ENCODE measurements around the gene KIF1A.

GRCh38 chr2:240791821-240792628, 28.0 kb downstream of the KIF1A start:
- TF ChIP-seq CEBPB (IDR thresholded peaks at IDR 0.05; ENCODE audit: borderline replicate concordance in 1 of 2, low read depth in 2 of 2, low read length in 2 of 2) (no peak), PKNOX1 (IDR thresholded peaks at IDR 0.05) (no peak), SUPT20H (IDR thresholded peaks at IDR 0.05; ENCODE audit: borderline replicate concordance, control insufficient read depth, low read depth, low read length) (no peak), NR2C1 (IDR thresholded peaks at IDR 0.05) (no peak)
